Activated T-cell treated with anti-CD3 and anti-CD28 coated beads, Interleukin-2, amount 50 U/mL, for 4 hours (primary cell): ENCODE data around the gene THEMIS. TPM values are rescaled to one million over a fixed set of nuclear protein-coding genes. Genes with fewer than 3 reads are reported as not detected.

Source experiments
- ATAC-seq, 2 donors: fragments of 200-7000 bp; cut with Tn5 transposase; one replicate each; pipeline ENCODE4 v1.10.0; 2021
- DNase-seq: peaks from one replicate; pipeline ENCODE4 v3.0.0-alpha.2; 2020
- H3K27me3 Mint-ChIP-seq: one replicate; pipeline ENCODE4 v1.8.0; 2021; ENCODE audit warnings: low read depth, mixed read lengths
- H3K36me3 Mint-ChIP-seq: one replicate; pipeline ENCODE4 v1.8.0; 2022; ENCODE audit warnings: mixed read lengths; ENCODE audit not compliant: insufficient read depth
- H3K4me1 Mint-ChIP-seq: one replicate; pipeline ENCODE4 v1.8.0; 2021; ENCODE audit warnings: low read depth, mixed read lengths
- H3K4me3 Mint-ChIP-seq: one replicate; pipeline ENCODE4 v1.8.0; 2021; ENCODE audit warnings: mild to moderate bottlenecking, moderate library complexity, mixed read lengths
- H3K9me3 Mint-ChIP-seq: one replicate; pipeline ENCODE4 v1.8.0; 2021; ENCODE audit warnings: mixed read lengths
- total RNA-seq, 3 donors: library from RNA; stranded (reverse); gene quantifications; one replicate each; pipeline ENCODE4 v1.2.1, GENCODE V29; 2021

Gene THEMIS
- total RNA-seq, 3 donors from 2014 or later, result 7.4 to 7.8 (median 7.8) TPM

DNA sequence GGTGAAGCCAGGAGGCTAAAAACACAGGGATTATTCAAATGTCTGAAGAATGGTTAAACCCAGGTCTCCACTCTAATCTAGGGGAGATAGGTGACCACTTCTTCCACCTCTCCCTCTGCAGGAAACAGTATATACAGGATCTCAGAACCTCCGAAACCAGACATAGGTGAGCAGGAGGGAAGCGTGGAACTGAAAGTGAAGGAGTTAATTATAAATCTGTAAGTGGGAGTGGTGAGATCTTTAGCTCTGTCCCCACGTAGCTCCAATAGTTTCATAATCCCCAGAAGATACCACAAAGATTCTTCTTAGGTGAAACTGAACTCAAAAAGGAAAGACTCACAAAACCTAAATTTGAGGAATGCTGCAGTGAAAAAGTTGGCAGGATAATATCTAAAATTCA, 76.8 kb downstream of the THEMIS start:
- no peaks in the 10 kb centered on the region for H3K27me3 Mint-ChIP-seq
- ATAC-seq, result no peak
- H3K4me3 Mint-ChIP-seq, result no peak overlapping the region
- H3K9me3 Mint-ChIP-seq, result peaks cover 8% of the 10 kb centered on the region
- peaks cover 57% of the 10 kb centered on the region for H3K4me1 Mint-ChIP-seq
- peaks cover 36% of the 10 kb centered on the region for H3K36me3 Mint-ChIP-seq
- DNase-seq, result no peak

DNA sequence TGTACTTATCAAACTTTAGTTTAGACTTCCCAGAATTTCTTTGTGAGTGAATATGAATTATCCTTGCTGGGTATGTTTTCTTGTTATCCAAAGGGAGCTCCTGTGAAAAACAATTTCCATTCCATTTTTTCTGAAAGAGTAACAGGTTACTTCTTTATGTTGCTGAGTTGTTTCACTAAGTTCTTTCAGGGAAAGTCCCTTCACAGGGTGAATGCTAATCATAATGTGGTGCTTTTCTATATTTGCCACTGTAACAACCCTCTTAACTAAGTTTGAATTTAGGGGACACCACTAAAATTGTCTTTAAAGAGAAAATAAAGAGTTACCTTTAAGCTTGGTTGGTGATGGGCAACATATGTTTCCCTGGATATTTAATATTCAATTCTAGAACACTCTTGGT, 79.4 kb downstream of the THEMIS start:
- Mint-ChIP-seq H3K36me3 (peaks cover 31% of the 10 kb centered on the region), H3K27me3 (no peaks in the 10 kb centered on the region), H3K4me3 (no peak overlapping the region), H3K4me1 (peaks cover 69% of the 10 kb centered on the region), H3K9me3 (peaks cover 8% of the 10 kb centered on the region)
- DNase-seq (no peak), ATAC-seq (peak; percentile 73 to 76)

DNA sequence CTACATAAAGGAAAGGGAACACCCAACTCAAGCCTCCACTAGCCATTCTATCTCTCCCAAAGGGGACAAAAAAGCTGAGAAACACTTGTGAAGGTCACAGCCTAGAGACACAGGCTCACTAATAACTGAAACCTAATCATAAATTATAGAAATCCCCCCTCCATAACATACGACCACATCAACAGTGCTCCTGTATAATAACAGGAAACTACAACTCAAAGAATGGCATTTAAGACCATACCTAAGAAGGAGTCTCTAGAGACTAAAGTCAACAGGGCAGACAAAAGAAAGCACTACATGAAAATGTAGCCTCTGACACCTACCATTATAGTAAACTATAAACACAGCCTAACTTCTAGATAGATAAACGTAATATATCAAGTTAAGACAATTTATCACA, 82.7 kb downstream of the THEMIS start:
- Mint-ChIP-seq H3K9me3 (no peaks in the 10 kb centered on the region), H3K4me1 (peaks cover 73% of the 10 kb centered on the region), H3K36me3 (peaks cover 21% of the 10 kb centered on the region), H3K4me3 (peak overlapping the region; percentile 48), H3K27me3 (no peaks in the 10 kb centered on the region)
- DNase-seq (no peak), ATAC-seq (peak; percentile 11 to 16)

DNA sequence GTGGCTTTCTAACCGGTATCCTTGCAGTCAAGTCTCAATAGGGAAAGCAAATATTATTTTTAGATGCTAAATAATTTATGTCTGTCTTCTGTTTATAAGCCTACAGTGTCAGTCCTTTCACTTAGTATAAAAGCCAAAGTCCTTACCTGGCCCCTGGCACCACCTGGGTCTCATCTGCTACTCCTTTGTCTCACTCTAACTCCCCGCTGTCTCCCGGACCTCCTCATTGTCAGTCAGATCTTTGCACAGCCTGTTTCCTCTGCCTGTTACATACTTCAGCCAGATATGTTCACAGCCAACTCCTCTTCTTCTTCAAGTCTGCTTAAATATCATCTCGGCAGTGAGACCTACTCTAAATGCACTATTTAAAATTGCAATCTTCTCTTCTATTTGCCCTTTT, 84.2 kb downstream of the THEMIS start:
- no peak overlapping the region for H3K4me3 Mint-ChIP-seq
- H3K27me3 Mint-ChIP-seq, result no peaks in the 10 kb centered on the region
- no peaks in the 10 kb centered on the region for H3K9me3 Mint-ChIP-seq
- no peak for DNase-seq
- ATAC-seq, result no peak
- H3K4me1 Mint-ChIP-seq, result peaks cover 82% of the 10 kb centered on the region
- H3K36me3 Mint-ChIP-seq, result peaks cover 25% of the 10 kb centered on the region

DNA sequence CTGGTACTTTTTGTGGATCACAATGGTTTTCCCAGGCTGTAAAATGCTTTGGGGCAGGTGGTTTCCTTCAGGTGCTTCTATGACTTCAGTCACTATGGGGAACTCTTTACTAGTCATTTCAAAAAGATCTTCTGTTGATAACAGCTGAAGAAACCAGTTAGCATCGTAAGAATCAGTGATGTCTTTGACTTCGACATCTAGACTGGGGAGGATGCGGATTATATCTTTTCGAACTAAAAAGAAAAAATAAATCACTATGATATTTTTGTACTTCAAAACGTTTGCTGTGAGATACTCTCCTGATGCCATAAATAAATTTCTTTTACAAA, 87.2 kb downstream of the THEMIS start:
- H3K4me3 Mint-ChIP-seq, result peak overlapping the region; percentile 61
- ATAC-seq, result peak; percentile 41 to 58
- H3K36me3 Mint-ChIP-seq, result peaks cover 31% of the 10 kb centered on the region
- no peaks in the 10 kb centered on the region for H3K27me3 Mint-ChIP-seq
- H3K4me1 Mint-ChIP-seq, result peaks cover 86% of the 10 kb centered on the region
- no peaks in the 10 kb centered on the region for H3K9me3 Mint-ChIP-seq
- no peak for DNase-seq

DNA sequence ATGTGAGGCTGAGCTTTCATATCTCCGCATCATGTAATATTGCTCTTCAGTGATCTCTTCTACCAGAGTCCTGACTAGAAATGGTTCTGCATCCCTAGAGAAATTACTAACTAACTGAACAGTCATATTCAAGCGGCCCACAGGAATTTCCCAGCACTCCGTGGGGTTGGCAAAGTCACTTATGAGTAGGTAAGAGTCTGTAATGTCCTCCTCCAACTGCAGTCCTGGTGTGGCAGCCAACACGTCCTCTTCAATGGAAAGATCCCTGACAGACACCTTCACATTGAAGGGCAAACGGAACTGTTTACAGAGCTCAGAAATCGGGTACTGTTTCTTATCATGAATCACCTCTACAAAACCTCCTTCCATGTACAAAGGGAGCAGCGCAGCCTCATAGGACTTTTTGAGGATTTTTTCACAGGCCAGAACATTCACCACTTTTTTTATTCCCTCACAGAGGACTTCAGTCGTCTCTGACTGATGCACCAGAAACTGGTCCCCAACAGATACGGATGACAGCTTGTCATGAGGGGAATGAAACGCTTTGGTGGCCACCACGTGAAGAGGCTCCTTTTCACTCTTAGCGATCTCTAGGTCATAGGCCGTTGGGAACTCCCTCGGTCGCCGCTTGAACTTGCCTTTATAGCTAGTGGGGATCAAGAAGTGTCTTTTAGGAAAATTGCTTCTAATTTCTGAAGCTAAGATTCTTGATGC, 87.7 kb downstream of the THEMIS start:
- peak; percentile 13 for DNase-seq
- peak overlapping the region; percentile 61 for H3K4me3 Mint-ChIP-seq
- H3K4me1 Mint-ChIP-seq, result peaks cover 86% of the 10 kb centered on the region
- peak; percentile 70 to 83 for ATAC-seq
- no peaks in the 10 kb centered on the region for H3K9me3 Mint-ChIP-seq
- no peaks in the 10 kb centered on the region for H3K27me3 Mint-ChIP-seq
- peaks cover 29% of the 10 kb centered on the region for H3K36me3 Mint-ChIP-seq

DNA sequence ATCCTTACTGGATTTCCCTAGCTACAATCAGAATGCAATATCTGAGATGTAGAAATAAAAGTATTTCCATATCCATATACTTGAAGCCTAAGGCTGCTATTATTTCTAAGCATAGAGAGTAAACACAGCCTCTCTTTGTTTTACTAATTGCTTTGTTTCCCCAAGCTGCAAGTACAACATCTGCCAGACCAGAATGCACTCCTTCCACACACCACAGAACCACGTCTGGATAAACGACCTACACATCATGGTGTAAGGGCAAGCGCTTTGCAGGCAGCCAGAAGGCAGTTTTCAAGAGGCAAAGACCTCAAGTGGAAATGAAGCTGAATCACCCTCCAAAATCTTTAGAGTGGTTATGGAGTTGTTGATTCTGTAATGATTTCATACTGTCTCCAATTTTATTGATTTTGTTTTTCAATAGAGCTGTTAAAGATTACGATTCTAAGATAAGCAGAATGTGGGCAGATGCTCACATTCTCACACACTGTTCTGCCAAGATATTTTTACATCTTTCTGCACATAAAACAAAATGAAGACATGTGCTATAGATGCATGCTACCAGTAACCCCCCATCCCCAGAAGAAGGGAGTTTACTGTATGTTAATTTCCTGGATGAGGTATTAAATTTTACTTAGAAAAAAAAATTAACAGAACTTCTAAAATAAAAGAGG, 88.8 kb downstream of the THEMIS start:
- no peaks in the 10 kb centered on the region for H3K27me3 Mint-ChIP-seq
- no peak overlapping the region for H3K4me3 Mint-ChIP-seq
- H3K9me3 Mint-ChIP-seq, result no peaks in the 10 kb centered on the region
- no peak for ATAC-seq
- peaks cover 37% of the 10 kb centered on the region for H3K36me3 Mint-ChIP-seq
- no peak for DNase-seq
- peaks cover 87% of the 10 kb centered on the region for H3K4me1 Mint-ChIP-seq

DNA sequence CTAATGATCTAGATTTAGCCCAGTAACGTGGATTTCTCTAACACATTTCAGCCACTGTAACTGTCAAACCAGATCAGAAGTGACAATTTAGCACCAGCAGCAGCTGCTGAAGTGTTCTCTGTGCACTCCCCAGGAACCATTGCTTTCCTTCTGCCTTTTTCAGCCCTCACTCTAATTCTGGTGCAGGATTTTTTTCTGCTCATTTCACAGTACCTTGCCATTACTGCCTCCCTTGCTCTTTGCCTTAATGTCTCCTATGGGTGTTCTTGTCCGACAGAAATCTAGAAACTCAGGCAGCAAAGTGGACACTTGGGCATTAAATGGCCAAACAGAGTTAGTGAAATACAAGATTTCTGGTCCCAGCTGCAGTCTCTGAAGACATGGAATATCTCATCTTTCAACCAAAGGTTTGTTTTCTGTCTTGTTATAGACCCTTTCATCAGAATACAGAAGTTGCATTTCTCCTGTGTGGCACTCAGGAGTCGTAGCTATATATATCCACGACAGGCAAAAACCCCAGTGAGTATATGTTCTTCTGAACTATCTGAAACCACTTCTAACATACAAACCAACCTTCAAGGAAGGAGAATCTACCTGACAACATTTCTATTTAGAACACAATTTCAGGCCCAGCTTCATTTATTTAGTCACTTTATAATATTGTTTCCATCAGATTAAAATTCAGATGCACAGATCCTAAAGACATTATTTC, 92.9 kb downstream of the THEMIS start:
- H3K36me3 Mint-ChIP-seq, result peaks cover 48% of the 10 kb centered on the region
- H3K4me1 Mint-ChIP-seq, result peaks cover 73% of the 10 kb centered on the region
- H3K27me3 Mint-ChIP-seq, result no peaks in the 10 kb centered on the region
- peak; percentile 25 to 30 for ATAC-seq
- H3K4me3 Mint-ChIP-seq, result no peak overlapping the region
- peaks cover 4% of the 10 kb centered on the region for H3K9me3 Mint-ChIP-seq
- no peak for DNase-seq

DNA sequence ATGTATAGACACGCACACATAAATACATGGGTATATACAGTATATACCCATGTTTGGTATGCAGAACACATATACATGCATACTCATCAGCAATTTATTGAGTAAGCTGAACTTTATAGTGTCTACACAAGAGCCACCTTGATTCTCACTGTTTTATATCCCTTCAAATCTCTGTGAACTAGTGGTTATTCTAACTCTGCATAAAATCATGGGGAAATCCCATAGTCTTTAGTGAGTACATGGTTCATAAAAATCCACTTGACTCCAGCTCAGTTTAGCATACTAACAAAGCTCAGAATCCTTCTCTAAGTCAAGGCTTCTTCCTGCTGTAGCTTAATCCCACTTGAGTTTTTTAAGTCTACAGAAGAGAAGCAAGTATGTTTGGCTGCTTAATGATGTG, 104.1 kb downstream of the THEMIS start:
- peaks cover 30% of the 10 kb centered on the region for H3K36me3 Mint-ChIP-seq
- no peaks in the 10 kb centered on the region for H3K27me3 Mint-ChIP-seq
- ATAC-seq (peak; percentile 27 to 32), DNase-seq (no peak)
- H3K4me3 Mint-ChIP-seq, result no peak overlapping the region
- H3K9me3 Mint-ChIP-seq, result peaks cover 1% of the 10 kb centered on the region
- H3K4me1 Mint-ChIP-seq, result peaks cover 81% of the 10 kb centered on the region

DNA sequence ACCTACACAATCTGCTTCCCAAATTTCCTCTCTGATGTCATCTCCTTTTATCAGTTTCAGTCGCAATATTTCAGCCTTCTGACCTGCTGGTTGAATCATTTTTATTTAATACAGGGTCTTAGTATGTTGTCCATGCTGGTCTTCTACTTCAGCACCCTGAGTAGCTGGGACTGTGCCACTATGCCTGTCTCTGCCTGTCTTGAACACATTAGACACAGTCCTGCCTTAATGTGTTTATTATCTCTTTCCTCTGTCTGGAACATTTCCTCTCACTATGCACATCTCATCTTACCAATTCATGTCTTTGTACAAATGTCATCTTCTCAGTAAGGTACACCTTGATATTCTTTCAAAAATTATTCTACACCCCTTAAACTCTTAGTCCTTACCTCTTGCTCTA, 106.5 kb downstream of the THEMIS start:
- DNase-seq (no peak), ATAC-seq (peak in 1 of 2 donors; percentile 42)
- Mint-ChIP-seq H3K36me3 (peaks cover 23% of the 10 kb centered on the region), H3K27me3 (no peaks in the 10 kb centered on the region), H3K4me1 (peaks cover 80% of the 10 kb centered on the region), H3K4me3 (no peak overlapping the region), H3K9me3 (no peaks in the 10 kb centered on the region)

DNA sequence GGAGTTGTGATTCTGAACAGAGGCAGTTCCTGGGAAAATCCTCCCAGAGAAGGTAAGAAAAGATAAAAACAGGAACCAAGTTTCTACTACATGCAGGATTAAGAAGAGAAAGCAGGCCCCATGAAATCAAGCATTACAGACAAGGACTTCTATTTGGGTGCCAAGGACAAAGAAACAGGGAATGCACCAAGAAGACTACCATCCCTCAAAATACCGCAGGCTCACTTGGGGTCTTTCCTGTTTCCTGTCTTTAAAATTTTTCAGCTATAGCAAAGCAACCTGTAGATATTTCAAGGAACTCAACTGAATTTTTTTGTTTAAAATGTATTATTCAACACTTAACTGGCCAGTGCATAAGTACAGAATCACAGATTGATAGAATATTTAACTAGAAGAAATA, 107.5 kb downstream of the THEMIS start:
- H3K36me3 Mint-ChIP-seq, result peaks cover 23% of the 10 kb centered on the region
- no peaks in the 10 kb centered on the region for H3K27me3 Mint-ChIP-seq
- H3K9me3 Mint-ChIP-seq, result no peaks in the 10 kb centered on the region
- H3K4me1 Mint-ChIP-seq, result peaks cover 85% of the 10 kb centered on the region
- H3K4me3 Mint-ChIP-seq, result no peak overlapping the region
- DNase-seq (no peak), ATAC-seq (no peak)

DNA sequence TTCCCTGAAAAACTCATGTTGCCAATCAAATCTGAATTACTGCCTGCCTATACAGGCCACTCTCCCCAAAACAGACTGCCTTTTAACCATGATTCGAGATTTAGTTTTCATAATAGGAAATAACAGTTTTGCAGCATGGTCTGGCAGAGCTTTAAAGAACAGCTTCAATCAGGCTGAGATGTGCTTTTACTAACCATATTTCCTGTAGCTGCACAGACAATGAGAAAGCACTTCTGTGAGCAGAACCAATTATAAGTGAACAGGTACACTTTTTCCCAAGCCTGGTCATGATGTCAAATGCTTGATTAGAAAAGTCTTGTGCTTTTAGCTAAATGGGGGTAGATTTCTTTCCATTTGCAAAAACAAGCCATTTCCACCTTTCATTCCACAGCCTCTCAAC, 108.2 kb downstream of the THEMIS start:
- Mint-ChIP-seq H3K4me1 (peaks cover 87% of the 10 kb centered on the region), H3K9me3 (no peaks in the 10 kb centered on the region), H3K36me3 (peaks cover 22% of the 10 kb centered on the region), H3K27me3 (no peaks in the 10 kb centered on the region), H3K4me3 (no peak overlapping the region)
- peak; percentile 32 to 56 for ATAC-seq
- no peak for DNase-seq

DNA sequence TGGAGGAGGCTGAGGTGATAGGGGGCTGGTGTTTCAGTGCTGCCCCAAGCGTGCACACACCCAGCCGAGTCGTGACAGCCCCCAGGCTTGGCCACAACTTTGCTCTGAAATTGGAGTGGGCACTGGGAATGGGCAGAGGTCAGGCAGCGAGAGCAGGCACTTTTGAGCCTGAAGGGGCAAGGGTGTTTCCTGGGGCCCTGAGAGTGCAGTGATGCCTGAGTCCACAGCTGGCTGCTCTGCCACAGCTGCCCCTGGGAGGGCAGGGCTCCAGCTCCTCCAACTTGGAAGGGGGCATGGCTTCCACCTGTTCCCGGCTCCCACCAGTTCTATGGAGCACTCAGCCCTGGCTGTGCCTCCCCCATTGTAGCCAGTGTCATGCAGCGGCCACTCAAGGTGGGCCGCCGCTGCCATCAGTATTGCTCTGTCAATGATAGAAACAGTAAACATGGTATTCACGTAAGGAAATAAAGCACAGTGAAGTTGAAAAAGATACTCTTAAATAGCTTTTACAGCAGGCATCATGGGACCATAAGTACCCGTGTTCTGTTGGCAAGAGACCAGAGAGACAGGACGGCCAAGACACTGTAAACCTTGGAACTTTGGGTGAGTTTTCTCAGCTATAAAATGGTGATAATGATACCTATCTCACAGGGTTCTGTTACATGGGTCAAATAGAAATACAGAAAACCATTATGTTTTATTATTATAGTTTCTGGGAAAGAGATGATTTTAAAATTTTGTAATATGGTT, 108.9 kb downstream of the THEMIS start:
- no peak overlapping the region for H3K4me3 Mint-ChIP-seq
- no peak for DNase-seq
- H3K4me1 Mint-ChIP-seq, result peaks cover 86% of the 10 kb centered on the region
- H3K9me3 Mint-ChIP-seq, result no peaks in the 10 kb centered on the region
- H3K27me3 Mint-ChIP-seq, result no peaks in the 10 kb centered on the region
- H3K36me3 Mint-ChIP-seq, result peaks cover 18% of the 10 kb centered on the region
- no peak for ATAC-seq

DNA sequence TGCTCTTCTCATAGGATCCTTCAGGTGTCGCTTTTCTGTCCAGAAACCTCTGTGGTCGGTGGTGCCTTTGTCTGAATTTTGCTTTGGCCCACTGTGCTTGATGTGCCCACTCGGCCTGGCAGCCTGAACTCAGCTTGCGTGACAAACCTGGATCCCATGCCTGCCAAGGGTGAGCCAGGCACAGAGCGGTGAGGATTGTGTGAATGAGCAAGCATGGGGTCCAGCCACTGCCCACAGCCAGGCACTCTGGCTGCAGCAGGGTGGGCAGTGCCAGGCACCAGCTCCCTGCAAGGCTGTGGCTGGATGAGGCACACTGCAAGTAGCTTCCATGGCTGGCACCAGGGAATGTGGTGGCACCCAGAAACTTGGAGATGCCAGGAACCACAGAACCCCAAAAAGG, 110.3 kb downstream of the THEMIS start:
- no peak for DNase-seq

More for the DNA sequence above, 110.3 kb downstream of the THEMIS start:
- H3K4me1 Mint-ChIP-seq, result peaks cover 82% of the 10 kb centered on the region
- H3K36me3 Mint-ChIP-seq, result peaks cover 14% of the 10 kb centered on the region
- no peaks in the 10 kb centered on the region for H3K9me3 Mint-ChIP-seq
- H3K27me3 Mint-ChIP-seq, result no peaks in the 10 kb centered on the region
- H3K4me3 Mint-ChIP-seq, result no peak overlapping the region
- peak in 1 of 2 donors; percentile 28 for ATAC-seq
